GM23338 (cell line): ENCODE measurements around the gene IL12RB1.

Source experiments
- CREB1 ChIP-seq: fragments of 250-450 bp; sonication (Bioruptor Pico); IDR thresholded peaks from 2 replicates; pipeline ENCODE4 v1.5.0; 2020; ENCODE audit warnings: low read depth, mild to moderate bottlenecking, moderate library complexity
- EZH2 ChIP-seq: fragments of 200-600 bp; sonication (generic); IDR thresholded peaks from one replicate; pipeline ENCODE4 v1.8.0; 2017; ENCODE audit warnings: antibody characterized with exemption, mild to moderate bottlenecking, low read depth; ENCODE audit not compliant: unreplicated experiment
- EZH2phosphoT487 ChIP-seq: fragments of 200-600 bp; sonication (generic); IDR thresholded peaks from one replicate; pipeline ENCODE4 v1.8.1; 2018; ENCODE audit warnings: antibody characterized with exemption; ENCODE audit not compliant: unreplicated experiment
- JUNB ChIP-seq: IDR thresholded peaks from one replicate; pipeline ENCODE4 v1.6.1; 2016; ENCODE audit warnings: antibody characterized with exemption; ENCODE audit not compliant: unreplicated experiment
- POLR2AphosphoS5 ChIP-seq: IDR thresholded peaks from 2 replicates; pipeline ENCODE4 v1.6.1; 2016; ENCODE audit warnings: antibody characterized with exemption, low read depth
- REST ChIP-seq: IDR thresholded peaks from one replicate; pipeline ENCODE4 v1.6.1; 2018; ENCODE audit warnings: antibody characterized with exemption; ENCODE audit not compliant: unreplicated experiment
- ZNF114 ChIP-seq: fragments of 250-450 bp; sonication (Bioruptor Pico); IDR thresholded peaks from 2 replicates; pipeline ENCODE4 v1.5.0; 2020; ENCODE audit warnings: mild to moderate bottlenecking, moderate library complexity
- ZNF331 ChIP-seq: fragments of 250-450 bp; sonication (Bioruptor Pico); IDR thresholded peaks from 2 replicates; pipeline ENCODE4 v1.5.0; 2020; ENCODE audit warnings: low read depth, mild to moderate bottlenecking, moderate library complexity
- TF ChIP-seq, protein P1 (sequence below), 2 experiments: fragments of 200-600 bp in 1 of 2; sonication (generic) in 1 of 2; conservative IDR thresholded peaks; 2 replicates each; pipeline versions ENCODE4 v1.5.1 to v1.6.1; 2016 to 2017; ENCODE audit warnings: antibody characterized with exemption in 2 of 2, low read depth in 2 of 2, mild to moderate bottlenecking in 2 of 2, moderate library complexity in 1 of 2

- no peak for TF ChIP-seq EZH2
- TF ChIP-seq, protein P1, sequence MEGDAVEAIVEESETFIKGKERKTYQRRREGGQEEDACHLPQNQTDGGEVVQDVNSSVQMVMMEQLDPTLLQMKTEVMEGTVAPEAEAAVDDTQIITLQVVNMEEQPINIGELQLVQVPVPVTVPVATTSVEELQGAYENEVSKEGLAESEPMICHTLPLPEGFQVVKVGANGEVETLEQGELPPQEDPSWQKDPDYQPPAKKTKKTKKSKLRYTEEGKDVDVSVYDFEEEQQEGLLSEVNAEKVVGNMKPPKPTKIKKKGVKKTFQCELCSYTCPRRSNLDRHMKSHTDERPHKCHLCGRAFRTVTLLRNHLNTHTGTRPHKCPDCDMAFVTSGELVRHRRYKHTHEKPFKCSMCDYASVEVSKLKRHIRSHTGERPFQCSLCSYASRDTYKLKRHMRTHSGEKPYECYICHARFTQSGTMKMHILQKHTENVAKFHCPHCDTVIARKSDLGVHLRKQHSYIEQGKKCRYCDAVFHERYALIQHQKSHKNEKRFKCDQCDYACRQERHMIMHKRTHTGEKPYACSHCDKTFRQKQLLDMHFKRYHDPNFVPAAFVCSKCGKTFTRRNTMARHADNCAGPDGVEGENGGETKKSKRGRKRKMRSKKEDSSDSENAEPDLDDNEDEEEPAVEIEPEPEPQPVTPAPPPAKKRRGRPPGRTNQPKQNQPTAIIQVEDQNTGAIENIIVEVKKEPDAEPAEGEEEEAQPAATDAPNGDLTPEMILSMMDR (conservative IDR thresholded peaks at IDR 0.05; ENCODE audit: low read depth in 2 of 2), result no peak
- no peak for TF ChIP-seq CREB1
- TF ChIP-seq POLR2AphosphoS5, result no peak
- no peak for TF ChIP-seq EZH2phosphoT487
- TF ChIP-seq ZNF114, result no peak
- no peak for TF ChIP-seq REST
- no peak for TF ChIP-seq JUNB
- TF ChIP-seq ZNF331, result no peak
Observed at GRCh38 chr19:18059902-18060301, 26.8 kb downstream of the IL12RB1 start.
